Activated T-cell treated with anti-CD3 and anti-CD28 coated beads, Interleukin-2, amount 50 U/mL, for 72 hours (primary cell): ENCODE data around the gene REC8. TPM values are rescaled to one million over a fixed set of nuclear protein-coding genes. Genes with fewer than 3 reads are reported as not detected.

Experiments
- ATAC-seq, 2 donors: fragments of 150-1000 bp; cut with Tn5 transposase; replicated peaks in 1 of 2; 2 replicates each; pipeline ENCODE4 v1.10.0; 2021; ENCODE audit warnings: moderate library complexity in 2 of 2, mild to moderate bottlenecking in 1 of 2
- DNase-seq, 2 donors: peaks; one replicate each; pipeline ENCODE4 v3.0.0; 2021 to 2022; ENCODE audit warnings: mixed read lengths in 1 of 2
- H3K27ac Mint-ChIP-seq: one replicate; pipeline ENCODE4 v1.8.0; 2022; ENCODE audit warnings: mild to moderate bottlenecking, moderate library complexity, mixed read lengths
- H3K27me3 Mint-ChIP-seq: one replicate; pipeline ENCODE4 v1.8.0; 2022; ENCODE audit warnings: low read depth, mixed read lengths
- H3K36me3 Mint-ChIP-seq, 2 donors: one replicate each; pipeline ENCODE4 v1.8.0; 2022; ENCODE audit warnings: mixed read lengths in 2 of 2, mild to moderate bottlenecking in 1 of 2; ENCODE audit not compliant: insufficient read depth in 2 of 2
- H3K4me1 Mint-ChIP-seq: one replicate; pipeline ENCODE4 v1.8.0; 2022; ENCODE audit warnings: low read depth, mixed read lengths
- H3K4me3 Mint-ChIP-seq, 2 donors: one replicate each; pipeline ENCODE4 v1.8.0; 2022; ENCODE audit warnings: mild to moderate bottlenecking in 2 of 2, mixed read lengths in 2 of 2, moderate library complexity in 2 of 2
- H3K9me3 Mint-ChIP-seq, 2 donors: one replicate each; pipeline ENCODE4 v1.8.0; 2022; ENCODE audit warnings: mixed read lengths in 2 of 2
- total RNA-seq, 2 donors: library from RNA; stranded (reverse); gene quantifications; one replicate each; pipeline ENCODE4 v1.2.3, GENCODE V29; 2022

REC8 gene
- total RNA-seq, 2 donors from 2014 or later, result 48.0 to 57.9 TPM

GRCh38 chr14:24177891-24178290, 6.0 kb downstream of the REC8 start:
- no peak overlapping the region for H3K27ac Mint-ChIP-seq
- no peaks in the 10 kb centered on the region for H3K9me3 Mint-ChIP-seq
- no peak for DNase-seq
- no peak overlapping the region for H3K4me3 Mint-ChIP-seq
- no peaks in the 10 kb centered on the region for H3K4me1 Mint-ChIP-seq
- ATAC-seq, result no peak
- no peaks in the 10 kb centered on the region for H3K27me3 Mint-ChIP-seq
- peaks cover 1 to 4% of the 10 kb centered on the region in 2 donors for H3K36me3 Mint-ChIP-seq

- no peaks in the 10 kb centered on the region for H3K27me3 Mint-ChIP-seq
- DNase-seq (no peak), ATAC-seq (no peak)
- H3K9me3 Mint-ChIP-seq, result no peaks in the 10 kb centered on the region
- H3K27ac Mint-ChIP-seq, result no peak overlapping the region
- H3K36me3 Mint-ChIP-seq, result peaks cover 1 to 4% of the 10 kb centered on the region in 2 donors
- H3K4me1 Mint-ChIP-seq, result no peaks in the 10 kb centered on the region
- H3K4me3 Mint-ChIP-seq, result no peak overlapping the region
Observed at GRCh38 chr14:24178399-24179178, 6.7 kb downstream of the REC8 start.

- Mint-ChIP-seq H3K9me3 (no peaks in the 10 kb centered on the region), H3K4me3 (no peak overlapping the region), H3K27ac (no peak overlapping the region), H3K4me1 (no peaks in the 10 kb centered on the region), H3K36me3 (peaks cover 1 to 4% of the 10 kb centered on the region in 2 donors), H3K27me3 (no peaks in the 10 kb centered on the region)
- ATAC-seq (no peak), DNase-seq (no peak)
Observed at GRCh38 chr14:24179294-24179960, 7.5 kb downstream of the REC8 start.

DNA sequence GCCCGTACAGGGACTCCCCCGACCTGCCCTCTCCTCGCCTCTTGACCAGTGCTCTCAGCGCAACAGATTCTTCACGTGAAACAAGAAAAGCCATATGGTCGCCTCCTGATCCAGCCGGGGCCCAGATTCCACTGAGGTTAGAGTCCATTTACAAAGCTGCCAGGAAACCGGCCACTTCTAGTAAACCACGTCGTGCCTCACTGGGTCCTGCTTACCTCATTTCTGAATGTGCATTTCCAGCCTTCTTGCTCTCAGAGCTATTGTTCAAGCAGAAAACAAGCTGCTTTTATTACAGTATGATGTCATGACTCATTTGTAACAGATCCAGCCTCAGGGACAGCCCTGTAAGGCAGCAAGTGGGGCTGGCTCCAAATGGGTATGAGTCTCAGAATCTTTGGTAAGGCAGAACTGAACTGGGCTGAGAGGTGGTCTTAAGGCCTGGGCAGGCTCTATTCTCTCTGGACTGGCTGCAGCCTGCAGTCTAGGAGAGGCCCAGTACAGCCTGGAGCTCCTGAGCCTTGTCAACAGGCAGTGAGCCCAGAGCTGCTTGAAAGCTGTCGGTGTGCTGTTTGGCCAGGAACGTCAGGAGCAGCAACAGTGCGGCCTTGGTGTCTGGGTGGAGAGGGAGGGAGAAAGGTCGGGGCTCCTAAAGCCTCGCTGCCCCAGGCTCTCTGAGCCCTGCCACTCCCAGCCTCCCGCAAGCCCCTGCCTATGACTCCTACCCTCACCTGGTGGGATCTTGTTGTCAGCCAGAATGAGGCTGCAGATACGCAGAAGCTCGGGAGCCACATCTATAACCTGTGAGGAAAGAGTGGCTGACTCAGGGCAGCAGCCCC, 8.3 kb downstream of the REC8 start:
- Mint-ChIP-seq H3K36me3 (peaks cover 1 to 4% of the 10 kb centered on the region in 2 donors), H3K27me3 (no peaks in the 10 kb centered on the region), H3K4me3 (no peak overlapping the region), H3K4me1 (no peaks in the 10 kb centered on the region), H3K9me3 (no peaks in the 10 kb centered on the region), H3K27ac (peak overlapping the region; percentile 72)
- ATAC-seq, result peak in 1 of 2 donors; percentile 3
- DNase-seq, result no peak

DNA sequence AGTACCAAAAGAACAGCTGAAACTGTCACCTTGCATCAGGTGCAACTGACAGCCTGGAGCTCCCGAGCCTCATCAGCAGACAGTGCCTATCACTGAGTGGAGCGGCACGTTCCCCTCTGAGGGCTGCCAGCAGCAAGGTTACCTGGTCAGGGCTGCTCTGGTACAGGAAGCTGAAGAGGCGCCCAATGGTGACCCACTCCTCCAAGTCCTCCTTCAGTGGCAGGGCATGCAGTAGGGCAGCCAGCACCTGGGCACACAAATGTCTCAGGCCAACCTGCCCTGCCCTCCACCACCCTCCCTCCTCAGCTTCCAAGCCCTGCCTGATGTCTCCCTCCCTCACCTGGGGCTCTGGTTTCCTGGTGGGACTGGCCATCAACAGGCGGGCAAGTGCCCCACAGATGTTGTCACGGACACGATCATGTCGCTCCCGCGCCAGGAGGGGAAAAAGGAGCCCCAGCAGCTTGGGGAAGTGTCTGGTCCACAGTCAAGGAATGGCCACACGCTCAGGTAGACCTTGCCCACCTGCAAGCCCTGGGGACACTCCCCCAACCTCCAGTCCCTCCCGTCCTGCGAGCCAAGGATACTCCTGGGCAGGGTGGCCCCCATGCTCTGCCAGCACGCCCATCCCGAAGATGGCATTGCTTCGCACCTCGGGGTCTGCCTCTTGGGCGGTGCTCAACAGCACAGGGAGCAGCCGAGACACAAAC, 9.6 kb downstream of the REC8 start:
- ATAC-seq (peak in 1 of 2 donors; percentile 8), DNase-seq (no peak)
- Mint-ChIP-seq H3K36me3 (peaks cover 1 to 4% of the 10 kb centered on the region in 2 donors), H3K27ac (peak overlapping the region; percentile 7), H3K4me1 (no peaks in the 10 kb centered on the region), H3K4me3 (no peak overlapping the region), H3K27me3 (no peaks in the 10 kb centered on the region), H3K9me3 (no peaks in the 10 kb centered on the region)

DNA sequence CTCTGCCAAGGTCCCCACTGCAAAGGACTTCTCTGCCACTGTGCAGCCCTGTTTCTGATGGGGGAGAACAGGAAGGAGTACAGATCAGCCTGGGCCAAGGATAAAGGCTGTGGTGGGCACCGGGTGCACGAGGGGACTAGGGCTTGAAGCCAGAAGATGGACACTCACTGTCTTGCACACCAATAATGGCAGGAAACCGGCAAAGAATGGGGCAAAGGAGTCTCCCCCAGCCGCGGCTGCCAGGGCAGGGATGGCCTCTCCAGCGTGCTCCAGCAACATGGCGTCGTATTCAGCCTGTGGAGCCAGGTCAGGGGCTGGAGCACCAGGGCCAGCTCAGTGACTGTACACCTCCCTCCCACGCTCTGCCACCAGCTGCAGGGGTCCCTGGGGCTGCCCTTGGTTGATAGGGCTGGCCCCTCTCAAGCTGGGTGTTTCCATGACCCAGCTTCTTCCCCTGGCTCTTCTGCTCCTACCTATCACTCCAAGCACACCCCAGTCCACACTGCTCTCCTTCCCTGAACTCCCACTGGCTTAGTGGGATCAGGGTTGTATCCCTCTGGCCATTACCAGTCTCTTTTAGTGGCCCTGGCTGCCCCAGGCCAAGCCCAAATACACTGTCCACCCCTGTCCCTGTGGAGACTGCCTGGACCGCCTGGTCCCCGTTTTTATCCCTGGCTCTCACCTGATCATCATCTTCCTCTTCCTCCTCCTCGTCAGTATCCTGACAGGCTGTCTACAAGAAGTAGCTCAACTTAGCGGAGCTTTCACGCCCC, 10.4 kb downstream of the REC8 start:
- DNase-seq, result no peak
- H3K4me1 Mint-ChIP-seq, result peaks cover 4% of the 10 kb centered on the region
- H3K27ac Mint-ChIP-seq, result peak overlapping the region; percentile 7
- H3K27me3 Mint-ChIP-seq, result no peaks in the 10 kb centered on the region
- H3K4me3 Mint-ChIP-seq, result no peak overlapping the region
- no peaks in the 10 kb centered on the region for H3K9me3 Mint-ChIP-seq
- H3K36me3 Mint-ChIP-seq, result peaks cover 1 to 4% of the 10 kb centered on the region in 2 donors
- no peak for ATAC-seq

- Mint-ChIP-seq H3K4me3 (no peak overlapping the region), H3K9me3 (no peaks in the 10 kb centered on the region), H3K27ac (no peak overlapping the region), H3K4me1 (peaks cover 12% of the 10 kb centered on the region), H3K27me3 (no peaks in the 10 kb centered on the region), H3K36me3 (peaks cover 1 to 4% of the 10 kb centered on the region in 2 donors)
- ATAC-seq, result no peak
- DNase-seq, result no peak
Observed at GRCh38 chr14:24183014-24183481, 11.2 kb downstream of the REC8 start.

- ATAC-seq (no peak), DNase-seq (no peak)
- peaks cover 22% of the 10 kb centered on the region for H3K4me1 Mint-ChIP-seq
- H3K4me3 Mint-ChIP-seq, result no peak overlapping the region
- H3K27me3 Mint-ChIP-seq, result no peaks in the 10 kb centered on the region
- H3K27ac Mint-ChIP-seq, result no peak overlapping the region
- H3K9me3 Mint-ChIP-seq, result no peaks in the 10 kb centered on the region
- peaks cover 1% of the 10 kb centered on the region in 2 donors for H3K36me3 Mint-ChIP-seq
Observed at GRCh38 chr14:24184104-24184970, 12.5 kb downstream of the REC8 start.

DNA sequence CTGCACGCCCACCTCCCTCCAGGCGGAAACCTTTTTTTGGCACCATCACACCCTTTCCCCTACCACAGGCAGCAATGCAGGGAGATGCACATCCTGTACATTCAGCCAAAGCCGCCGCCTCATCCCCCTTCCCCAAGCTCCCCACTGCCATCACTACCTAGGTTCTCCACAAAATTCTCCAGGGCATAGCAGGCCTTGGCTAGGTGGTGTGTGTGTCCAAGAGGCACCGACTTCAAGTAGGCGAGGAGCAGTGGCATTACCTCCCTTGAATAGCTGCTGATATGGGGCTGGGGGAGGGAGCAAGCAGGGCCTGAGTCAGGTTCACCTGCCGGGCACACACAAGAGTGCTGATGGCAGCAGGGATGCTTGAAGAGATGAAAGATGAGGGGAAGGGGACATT, 13.1 kb downstream of the REC8 start:
- no peak for ATAC-seq
- no peak for DNase-seq
- Mint-ChIP-seq H3K9me3 (no peaks in the 10 kb centered on the region), H3K4me1 (peaks cover 29% of the 10 kb centered on the region), H3K27me3 (no peaks in the 10 kb centered on the region), H3K36me3 (peaks cover 0 to 1% of the 10 kb centered on the region in 2 donors), H3K27ac (no peak overlapping the region), H3K4me3 (no peak overlapping the region)

DNA sequence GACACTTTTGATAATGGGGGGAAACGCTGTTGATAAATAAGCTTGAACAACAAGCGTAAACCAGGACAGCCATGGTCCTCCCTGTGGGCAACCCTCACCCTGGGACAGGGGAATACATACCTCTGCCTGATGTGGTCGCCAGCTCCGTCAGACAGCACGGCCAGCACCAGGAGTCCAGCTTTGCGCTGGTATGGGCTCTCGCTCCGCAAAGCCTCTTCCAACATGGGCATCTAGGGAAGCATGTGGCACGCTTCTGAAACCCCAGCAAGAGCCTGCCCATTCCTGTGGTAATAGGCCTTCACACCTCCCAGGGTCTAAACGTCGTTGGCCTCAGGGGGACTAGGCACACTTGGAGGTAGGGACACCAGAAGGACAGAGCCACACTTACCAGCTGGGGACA, 13.9 kb downstream of the REC8 start:
- no peak overlapping the region for H3K27ac Mint-ChIP-seq
- H3K9me3 Mint-ChIP-seq, result no peaks in the 10 kb centered on the region
- H3K36me3 Mint-ChIP-seq, result peaks cover 0 to 1% of the 10 kb centered on the region in 2 donors
- peaks cover 32% of the 10 kb centered on the region for H3K4me1 Mint-ChIP-seq
- no peaks in the 10 kb centered on the region for H3K27me3 Mint-ChIP-seq
- no peak for DNase-seq
- no peak overlapping the region for H3K4me3 Mint-ChIP-seq
- ATAC-seq, result no peak

- no peaks in the 10 kb centered on the region for H3K9me3 Mint-ChIP-seq
- no peaks in the 10 kb centered on the region for H3K27me3 Mint-ChIP-seq
- no peak for DNase-seq
- peak overlapping the region; percentile 77 to 91 for H3K4me3 Mint-ChIP-seq
- ATAC-seq, result no peak
- peaks cover 38% of the 10 kb centered on the region for H3K4me1 Mint-ChIP-seq
- peaks cover 0 to 1% of the 10 kb centered on the region in 2 donors for H3K36me3 Mint-ChIP-seq
- H3K27ac Mint-ChIP-seq, result peak overlapping the region; percentile 48
Observed at GRCh38 chr14:24186831-24187538, 15.1 kb downstream of the REC8 start.
